Activated CD4-positive, CD25-positive, alpha-beta regulatory T cell (primary cell): Measurements from ENCODE around the gene HOXA9.

Experiments
- DNase-seq, 4 experiments: peaks; one replicate each; lab custom pipeline; 2025; lab: John Stamatoyannopoulos, UW

Gene HOXA9

GRCh38 chr7:27142580-27143022, 22.7 kb downstream of the HOXA9 start:
- DNase-seq, result no peak

- DNase-seq, result no peak
Observed at GRCh38 chr7:27141923-27142579, 23.3 kb downstream of the HOXA9 start.

- no peak for DNase-seq
Observed at GRCh38 chr7:27141137-27141922, 24.0 kb downstream of the HOXA9 start.

- DNase-seq, result no peak
Observed at GRCh38 chr7:27140126-27140857, 25.0 kb downstream of the HOXA9 start.

- DNase-seq, result no peak
Observed at GRCh38 chr7:27139334-27140125, 25.8 kb downstream of the HOXA9 start.

- DNase-seq, result no peak
Observed at GRCh38 chr7:27138985-27139333, 26.4 kb downstream of the HOXA9 start.

- no peak for DNase-seq
Observed at GRCh38 chr7:27138472-27138871, 26.9 kb downstream of the HOXA9 start.

- no peak for DNase-seq
Observed at GRCh38 chr7:27137640-27138315, 27.6 kb downstream of the HOXA9 start.

- no peak for DNase-seq
Observed at GRCh38 chr7:27134392-27134791, 30.9 kb downstream of the HOXA9 start.

- DNase-seq, result no peak
Observed at GRCh38 chr7:27133409-27134231, 31.7 kb downstream of the HOXA9 start.

- no peak for DNase-seq
Observed at GRCh38 chr7:27132978-27133377, 32.4 kb downstream of the HOXA9 start.

GRCh38 chr7:27132214-27132613, 33.1 kb downstream of the HOXA9 start:
- no peak for DNase-seq

GRCh38 chr7:27131390-27131819, 33.9 kb downstream of the HOXA9 start:
- no peak for DNase-seq

- DNase-seq, result peak; percentile 46 to 68 (median 56)
Observed at GRCh38 chr7:27130540-27131389, 34.6 kb downstream of the HOXA9 start, which contains the start of gene HOXA4. Gene HOXA4 (minus strand): TSS chr7:27130757. CDS start chr7:27130733, 24 bp downstream.

GRCh38 chr7:27129729-27130539, 35.4 kb downstream of the HOXA9 start:
- no peak for DNase-seq

GRCh38 chr7:27128776-27129728, 36.3 kb downstream of the HOXA9 start:
- no peak for DNase-seq

GRCh38 chr7:27128034-27128433, 37.3 kb downstream of the HOXA9 start:
- DNase-seq, result no peak
